T-helper 9 cell (primary cell): ENCODE measurements around the gene CASR.
"Not testable (repeated sequence)": the region's sequence is repeated elsewhere in the genome, so short reads cannot be mapped to it uniquely, and the experiment has no call there.

ENCODE experiments used
- DNase-seq: peaks from one replicate; pipeline ENCODE4 v3.0.0-alpha.2; 2020
- total RNA-seq, 2 donors: gene quantifications; one replicate each; lab custom pipeline; 2026; lab: John Stamatoyannopoulos, UW

CASR gene, protein sequence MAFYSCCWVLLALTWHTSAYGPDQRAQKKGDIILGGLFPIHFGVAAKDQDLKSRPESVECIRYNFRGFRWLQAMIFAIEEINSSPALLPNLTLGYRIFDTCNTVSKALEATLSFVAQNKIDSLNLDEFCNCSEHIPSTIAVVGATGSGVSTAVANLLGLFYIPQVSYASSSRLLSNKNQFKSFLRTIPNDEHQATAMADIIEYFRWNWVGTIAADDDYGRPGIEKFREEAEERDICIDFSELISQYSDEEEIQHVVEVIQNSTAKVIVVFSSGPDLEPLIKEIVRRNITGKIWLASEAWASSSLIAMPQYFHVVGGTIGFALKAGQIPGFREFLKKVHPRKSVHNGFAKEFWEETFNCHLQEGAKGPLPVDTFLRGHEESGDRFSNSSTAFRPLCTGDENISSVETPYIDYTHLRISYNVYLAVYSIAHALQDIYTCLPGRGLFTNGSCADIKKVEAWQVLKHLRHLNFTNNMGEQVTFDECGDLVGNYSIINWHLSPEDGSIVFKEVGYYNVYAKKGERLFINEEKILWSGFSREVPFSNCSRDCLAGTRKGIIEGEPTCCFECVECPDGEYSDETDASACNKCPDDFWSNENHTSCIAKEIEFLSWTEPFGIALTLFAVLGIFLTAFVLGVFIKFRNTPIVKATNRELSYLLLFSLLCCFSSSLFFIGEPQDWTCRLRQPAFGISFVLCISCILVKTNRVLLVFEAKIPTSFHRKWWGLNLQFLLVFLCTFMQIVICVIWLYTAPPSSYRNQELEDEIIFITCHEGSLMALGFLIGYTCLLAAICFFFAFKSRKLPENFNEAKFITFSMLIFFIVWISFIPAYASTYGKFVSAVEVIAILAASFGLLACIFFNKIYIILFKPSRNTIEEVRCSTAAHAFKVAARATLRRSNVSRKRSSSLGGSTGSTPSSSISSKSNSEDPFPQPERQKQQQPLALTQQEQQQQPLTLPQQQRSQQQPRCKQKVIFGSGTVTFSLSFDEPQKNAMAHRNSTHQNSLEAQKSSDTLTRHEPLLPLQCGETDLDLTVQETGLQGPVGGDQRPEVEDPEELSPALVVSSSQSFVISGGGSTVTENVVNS
- total RNA-seq: 0.24 to 0.70 reads per million in 2 donors

DNA sequence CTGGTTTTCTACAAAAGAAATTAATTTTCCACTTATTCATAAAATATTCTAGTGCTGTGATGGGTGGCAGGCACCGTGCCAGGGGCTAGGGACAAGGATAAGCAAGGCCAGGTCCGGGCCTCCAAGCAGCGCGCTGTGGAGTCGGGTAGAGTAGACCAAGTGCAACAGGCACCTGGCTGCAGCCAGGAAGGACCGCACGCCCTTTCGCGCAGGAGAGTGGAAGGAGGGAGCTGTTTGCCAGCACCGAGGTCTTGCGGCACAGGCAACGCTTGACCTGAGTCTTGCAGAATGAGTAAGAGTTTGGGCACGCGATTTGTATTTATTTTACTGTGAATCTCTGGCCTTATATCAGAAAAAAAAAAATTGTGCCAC lies at the start of gene CASR:
Gene CASR (plus strand): TSS at position 148 of the 372 bp plus-strand sequence. CDS start 70,522 bp downstream, outside the sequence.
- no peak for DNase-seq

DNA sequence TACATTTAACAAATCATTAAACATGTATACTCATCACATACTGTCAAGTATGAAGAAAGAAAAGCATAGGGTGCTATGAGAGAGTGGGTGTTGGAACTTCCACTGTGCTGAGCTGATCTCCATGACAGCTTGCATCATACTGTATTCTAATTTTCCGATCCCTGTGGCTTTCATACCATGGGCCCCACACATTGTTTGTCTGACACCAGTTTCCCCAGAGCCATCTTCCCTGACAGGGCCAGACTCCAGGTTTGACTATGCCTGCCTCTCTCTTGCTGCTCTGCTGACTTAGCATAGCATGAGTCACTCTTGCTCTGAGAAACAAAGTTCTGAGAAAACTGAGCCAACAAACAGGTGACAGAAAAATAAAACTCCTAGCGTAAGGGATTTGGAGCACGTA lies 37.0 kb upstream of the CASR start:
- DNase-seq: no peak

DNA sequence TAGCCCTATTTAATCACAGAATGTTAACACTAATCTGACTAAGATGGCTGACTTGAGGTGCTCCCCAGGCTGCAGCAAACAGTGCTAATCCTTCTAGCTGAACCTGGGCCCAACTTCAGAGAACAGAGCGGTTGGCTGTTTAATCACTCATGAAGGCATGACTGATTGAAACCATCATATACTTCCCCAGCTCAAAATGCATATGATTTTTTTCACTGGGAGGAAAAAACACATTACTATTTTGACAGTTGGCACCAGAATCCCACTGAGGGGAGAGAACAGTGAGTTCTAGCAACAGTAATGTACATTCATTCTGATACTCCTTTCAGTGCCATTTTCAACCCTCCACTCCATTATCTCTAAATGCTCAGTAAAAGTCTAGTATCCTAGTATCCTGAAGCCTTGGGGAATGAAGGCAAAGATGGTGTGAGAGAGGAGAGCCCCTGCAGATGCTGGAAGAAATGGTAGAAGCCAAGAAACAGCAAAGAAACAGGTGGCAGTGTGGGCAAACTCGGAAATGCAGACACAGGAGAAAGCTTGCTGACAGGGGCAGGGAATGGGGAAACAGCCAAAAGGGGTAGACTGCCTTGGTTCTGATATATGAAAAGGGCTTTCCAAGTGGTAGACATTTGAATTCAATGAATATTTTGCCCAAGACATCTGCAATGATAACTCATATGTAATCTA lies 34.4 kb upstream of the CASR start:
- no peak for DNase-seq

DNA sequence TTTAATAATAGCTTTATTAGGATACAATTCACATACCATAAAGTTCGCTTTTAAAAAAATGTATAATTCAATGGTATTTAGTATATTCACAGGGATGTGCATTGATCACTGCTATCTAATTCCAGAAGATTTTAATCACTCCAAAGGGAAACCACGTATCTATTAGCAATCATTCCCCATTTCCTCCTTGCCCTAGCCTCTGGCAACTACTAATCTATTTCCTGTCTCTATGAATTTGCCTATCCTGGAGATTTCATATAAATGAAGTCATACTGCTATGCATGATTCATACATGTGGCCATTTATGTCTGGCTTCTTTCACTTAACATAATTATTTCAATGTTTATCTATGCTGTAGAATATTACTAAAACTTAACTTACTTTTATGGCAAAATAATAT lies 32.0 kb upstream of the CASR start:
- no peak for DNase-seq

DNA sequence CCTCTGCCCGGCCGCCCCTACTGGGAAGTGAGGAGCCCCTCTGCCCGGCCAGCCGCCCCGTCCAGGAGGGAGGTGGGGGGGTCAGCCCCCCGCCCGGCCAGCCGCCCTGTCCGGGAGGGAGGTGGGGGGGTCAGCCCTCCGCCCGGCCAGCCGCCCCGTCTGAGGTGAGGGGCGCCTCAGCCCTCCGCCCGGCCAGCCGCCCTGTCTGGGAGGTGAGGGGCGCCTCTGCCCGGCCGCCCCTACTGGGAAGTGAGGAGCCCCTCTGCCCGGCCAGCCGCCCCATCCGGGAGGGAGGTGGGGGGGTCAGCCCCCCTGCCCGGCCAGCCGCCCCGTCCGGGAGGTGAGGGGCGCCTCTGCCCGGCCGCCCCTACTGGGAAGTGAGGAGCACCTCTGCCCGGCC lies 18.5 kb upstream of the CASR start:
- not testable (repeated sequence) for DNase-seq

DNA sequence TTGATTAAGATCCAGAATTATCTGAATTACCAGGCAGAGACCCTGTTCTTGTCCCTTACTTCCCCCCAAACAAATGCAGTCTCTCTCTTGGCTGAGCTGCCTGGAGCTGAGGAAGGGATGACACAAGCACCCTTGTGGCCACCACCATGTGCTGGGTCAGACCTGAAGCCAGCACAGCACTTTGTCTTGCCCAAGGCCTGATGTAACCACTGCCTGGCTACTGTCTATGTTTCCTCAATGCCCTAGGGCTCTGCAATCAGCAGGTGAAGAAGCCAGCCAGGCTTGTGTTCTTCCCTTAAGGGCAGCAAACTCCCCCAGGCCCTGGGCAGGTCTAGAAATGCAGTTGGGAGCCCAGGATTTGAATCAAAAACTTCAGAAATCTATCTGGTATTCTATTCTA lies 15.8 kb upstream of the CASR start:
- no peak for DNase-seq

DNA sequence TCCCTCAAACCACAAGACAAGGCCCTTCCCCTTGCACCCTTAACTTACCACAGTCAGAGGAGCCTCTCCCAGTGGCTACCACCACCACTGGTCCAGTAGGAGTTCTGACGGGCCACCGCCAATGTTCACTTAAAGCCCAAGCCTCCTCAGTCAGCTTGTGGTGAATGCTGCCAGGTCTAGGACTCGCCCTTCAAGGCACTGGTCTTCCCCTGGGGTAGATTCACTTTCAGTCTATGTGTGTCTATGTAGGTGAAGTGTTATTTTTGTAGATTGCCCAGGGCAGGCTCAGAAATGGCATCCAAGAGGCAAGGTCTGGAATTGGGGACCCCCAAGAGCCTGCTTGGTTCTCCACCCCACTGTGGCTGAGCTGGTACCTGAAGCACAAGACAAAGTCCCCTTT lies 15.4 kb upstream of the CASR start:
- no peak for DNase-seq

DNA sequence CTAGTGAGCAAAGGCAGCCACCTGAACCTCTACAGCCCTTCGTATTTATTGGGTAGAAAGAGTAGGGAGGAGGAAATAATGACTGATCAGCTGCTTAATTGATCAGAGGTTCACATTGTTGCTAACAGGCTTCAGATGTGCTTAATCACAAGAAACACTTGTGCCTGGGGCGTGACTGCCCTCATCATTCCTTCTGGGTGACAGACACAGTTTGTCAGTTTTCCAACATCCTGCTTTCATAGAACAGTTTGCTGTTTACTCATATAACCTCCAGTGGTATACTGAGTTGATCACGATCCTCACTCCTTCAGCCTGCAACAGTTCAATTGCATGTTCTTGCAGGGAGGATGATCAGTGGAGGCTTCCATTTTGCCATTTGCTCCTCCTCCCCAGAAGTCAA lies 13.6 kb upstream of the CASR start:
- no peak for DNase-seq

DNA sequence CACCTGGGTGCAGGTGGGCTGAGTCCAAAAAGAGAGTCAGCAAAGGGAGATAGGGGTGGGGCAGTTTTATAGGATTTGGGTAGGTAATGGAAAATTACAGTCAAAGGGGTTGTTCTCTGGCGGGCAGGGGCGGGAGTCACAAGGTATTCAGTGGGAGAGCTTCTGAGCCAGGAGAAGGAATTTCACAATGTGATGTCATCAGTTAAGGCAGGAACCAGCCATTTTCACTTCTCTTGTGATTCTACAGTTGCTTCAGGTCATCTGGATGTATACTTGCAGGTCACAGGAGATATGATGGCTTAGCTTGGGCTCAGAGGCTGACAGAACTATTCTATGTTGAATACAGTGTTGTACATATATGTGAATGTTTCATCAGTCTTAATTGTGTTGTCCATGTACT lies 12.1 kb upstream of the CASR start:
- DNase-seq: not testable (repeated sequence)

DNA sequence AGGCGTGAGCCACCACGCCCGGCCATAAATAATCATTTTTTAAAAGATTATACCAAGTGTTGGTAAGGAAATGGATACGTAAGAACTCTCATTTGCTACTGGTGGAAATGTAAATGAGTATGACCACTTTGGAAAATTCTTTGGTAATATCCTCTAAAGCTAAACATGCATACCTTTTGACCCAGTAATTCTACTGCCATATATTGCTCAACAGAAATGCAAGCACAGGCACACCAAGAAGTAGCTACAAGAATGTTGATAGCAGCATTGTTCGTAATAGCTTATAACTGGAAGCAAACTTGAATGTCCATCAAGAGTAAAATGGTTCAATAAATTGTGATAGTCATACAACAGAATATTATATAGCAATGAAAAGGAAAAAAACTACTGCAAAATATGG lies 4.8 kb upstream of the CASR start:
- no peak for DNase-seq

DNA sequence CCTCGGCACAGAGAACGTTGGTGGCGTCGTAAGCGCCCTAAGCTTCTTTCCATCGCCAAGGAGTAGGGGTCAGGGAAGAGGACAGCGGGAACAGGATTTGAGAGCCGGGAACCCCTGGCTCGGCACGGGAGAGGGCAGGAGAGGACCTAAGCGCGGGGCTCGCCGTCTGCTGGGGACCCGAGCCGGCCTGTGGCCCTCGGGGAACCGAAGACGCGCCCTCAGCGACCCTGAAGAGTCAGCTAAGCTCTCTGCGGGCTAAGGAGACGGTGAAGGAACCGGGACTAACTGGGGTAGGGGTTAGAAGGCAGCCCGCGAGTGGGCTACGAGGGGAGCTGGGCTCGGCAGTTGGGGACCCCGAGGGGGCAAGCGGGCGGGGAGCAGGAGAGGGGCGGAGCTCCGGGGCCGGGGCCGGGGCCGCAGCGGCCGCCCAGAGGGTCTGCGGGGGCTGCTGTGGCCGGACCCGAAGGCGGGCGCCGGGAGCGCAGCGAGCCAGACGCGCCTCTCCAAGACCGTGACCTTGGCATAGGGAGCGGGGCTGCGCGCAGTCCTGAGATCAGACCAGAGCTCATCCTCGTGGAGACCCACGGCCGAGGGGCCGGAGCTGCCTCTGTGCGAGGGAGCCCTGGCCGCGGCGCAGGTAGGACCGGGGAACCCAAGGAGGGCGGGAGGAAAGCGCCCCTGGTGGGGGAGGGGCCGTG lies 574 bp downstream of the CASR start:
- DNase-seq: no peak

DNA sequence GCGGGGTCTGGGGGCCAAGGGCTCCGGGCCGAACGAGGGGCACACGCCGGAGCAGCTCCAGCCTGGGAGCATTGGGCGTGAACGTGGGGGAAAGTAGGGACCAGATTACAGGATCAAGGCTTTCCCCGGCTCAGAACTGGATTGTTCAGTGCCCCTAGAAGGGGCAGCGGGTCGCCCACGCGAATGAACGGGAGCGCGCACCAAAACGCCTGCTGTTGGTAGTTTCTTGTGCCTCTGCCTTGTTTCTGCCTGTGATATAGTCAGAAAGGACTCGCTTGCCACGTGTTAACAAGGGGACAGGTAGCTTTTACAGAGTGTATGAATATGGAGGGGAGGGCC lies 1.1 kb downstream of the CASR start:
- DNase-seq: no peak

DNA sequence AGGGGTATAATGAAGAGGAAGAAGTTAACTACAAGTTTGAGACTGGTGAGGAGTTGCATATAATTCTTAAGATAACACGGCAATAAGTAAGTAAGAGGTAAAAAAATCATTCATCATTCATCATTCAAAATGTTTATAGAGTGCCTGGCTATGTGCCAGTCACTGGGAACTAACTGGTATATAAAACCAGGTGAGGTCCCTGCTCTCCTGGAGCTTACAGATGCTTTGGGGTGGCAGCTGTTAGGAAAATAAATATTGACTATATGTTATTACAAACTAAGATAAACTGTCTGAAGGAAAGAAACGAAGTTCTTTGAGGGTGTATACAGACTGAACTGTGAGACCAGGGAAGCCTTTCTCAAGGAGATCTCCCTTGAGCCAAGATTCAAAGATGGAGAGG lies 2.9 kb downstream of the CASR start:
- DNase-seq: no peak

DNA sequence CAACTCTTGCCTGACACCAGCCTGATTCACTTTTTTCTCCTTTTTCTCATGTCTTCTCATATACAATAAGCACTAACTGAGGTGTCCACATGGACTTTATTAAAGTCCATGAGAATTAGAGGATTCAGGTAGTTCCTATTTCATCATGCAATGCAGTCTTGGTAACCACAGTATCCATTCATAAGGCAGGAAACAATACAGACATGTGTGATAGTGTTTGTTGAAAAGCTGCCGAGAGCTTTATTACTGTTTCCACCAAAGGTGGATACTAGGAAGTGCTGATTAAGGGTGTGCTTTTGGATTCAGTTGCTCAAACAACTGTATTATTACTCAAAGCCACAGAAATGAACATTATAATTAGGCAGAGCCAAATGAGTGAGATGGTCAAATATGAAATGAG lies 5.3 kb downstream of the CASR start:
- DNase-seq: no peak

DNA sequence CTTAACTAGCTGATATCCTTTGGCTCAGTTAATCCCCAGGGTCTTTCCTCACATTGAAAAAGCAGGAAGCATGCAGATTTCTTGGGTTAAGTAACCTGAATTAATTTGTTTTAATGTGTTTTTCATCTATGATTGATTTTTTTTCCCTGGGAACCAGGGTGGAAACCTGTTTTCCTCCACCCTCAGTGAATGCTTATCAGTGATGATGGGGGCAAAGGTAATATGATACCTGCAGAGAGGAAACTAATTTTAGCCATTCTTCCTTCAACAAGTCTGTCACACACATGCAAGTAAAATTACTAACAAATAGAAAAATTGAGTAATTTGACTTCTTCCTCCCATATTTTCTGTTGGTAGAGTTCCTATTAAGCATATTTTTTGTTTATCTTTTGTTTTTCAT lies 5.9 kb downstream of the CASR start:
- no peak for DNase-seq

DNA sequence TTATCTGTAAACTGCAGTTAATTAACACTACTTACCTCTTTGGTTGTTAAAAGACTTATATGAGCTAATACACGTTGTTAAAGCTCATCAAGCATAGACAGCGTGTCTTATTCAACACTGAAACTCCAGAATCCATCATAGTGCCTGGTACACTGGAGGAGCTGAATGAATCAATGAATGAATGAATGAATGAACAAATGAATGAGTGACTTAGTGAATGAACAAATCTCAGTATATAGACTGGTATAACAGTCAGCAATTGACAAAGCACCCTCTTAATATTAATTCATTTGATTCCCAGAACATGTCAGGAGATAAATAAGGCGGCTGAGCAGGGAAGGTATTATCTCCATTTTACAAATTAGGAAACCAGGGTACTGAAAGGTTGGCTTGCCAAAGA lies 7.1 kb downstream of the CASR start:
- no peak for DNase-seq

DNA sequence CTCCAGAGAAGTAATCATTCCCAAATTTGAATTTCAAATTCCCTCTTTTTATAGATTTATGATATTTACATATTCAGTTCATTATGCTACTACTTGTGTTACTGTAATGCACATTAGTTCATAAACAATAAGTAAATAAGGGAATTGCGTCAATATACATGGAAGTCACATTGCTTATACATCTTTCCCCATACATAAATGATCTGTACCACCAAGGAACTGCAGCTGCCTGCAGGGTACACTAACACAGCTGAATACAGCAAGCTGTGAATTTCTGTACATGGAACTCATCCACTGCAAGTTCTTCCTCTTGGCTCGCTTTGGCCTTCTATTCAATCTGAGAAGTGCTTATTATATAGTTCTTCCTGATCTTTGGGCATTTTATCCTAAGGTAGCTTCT lies 15.5 kb downstream of the CASR start:
- DNase-seq: no peak

DNA sequence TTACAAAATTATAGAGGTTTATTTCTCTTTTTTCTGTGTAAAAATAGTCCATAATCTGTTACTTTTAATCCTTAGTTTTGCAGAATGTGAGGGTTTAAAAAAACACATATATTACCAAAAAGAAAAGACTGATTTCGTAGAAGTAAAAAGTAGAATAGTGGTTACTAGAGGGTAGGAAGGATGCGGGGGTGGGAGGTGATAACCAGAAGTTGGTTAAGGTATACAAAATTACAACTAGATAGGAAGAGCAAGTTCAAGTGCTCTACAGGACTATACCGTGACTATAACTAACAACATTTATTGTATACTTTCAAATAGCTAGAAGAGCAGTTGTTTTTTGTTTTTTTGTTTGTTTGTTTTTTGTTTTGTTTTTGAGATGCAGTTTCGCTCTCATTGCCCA lies 16.1 kb downstream of the CASR start:
- DNase-seq: no peak

DNA sequence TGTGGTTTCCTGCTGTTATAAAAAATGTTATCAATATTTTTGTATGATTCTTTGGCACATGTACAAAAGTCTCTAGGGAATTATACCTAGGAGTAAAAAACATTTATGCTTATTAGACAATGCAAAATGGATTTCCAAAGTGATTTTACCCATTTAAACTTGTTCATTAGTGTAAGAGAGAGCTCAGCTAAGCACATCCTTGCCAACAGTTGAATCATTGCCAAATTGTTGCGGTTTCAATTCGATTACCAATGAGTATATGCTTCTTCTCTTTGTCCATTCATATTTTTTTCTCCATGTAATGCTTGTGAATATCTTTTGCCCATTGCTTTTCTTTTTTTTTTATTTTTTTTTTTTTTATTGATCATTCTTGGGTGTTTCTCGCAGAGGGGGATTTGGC lies 17.2 kb downstream of the CASR start:
- DNase-seq: no peak

DNA sequence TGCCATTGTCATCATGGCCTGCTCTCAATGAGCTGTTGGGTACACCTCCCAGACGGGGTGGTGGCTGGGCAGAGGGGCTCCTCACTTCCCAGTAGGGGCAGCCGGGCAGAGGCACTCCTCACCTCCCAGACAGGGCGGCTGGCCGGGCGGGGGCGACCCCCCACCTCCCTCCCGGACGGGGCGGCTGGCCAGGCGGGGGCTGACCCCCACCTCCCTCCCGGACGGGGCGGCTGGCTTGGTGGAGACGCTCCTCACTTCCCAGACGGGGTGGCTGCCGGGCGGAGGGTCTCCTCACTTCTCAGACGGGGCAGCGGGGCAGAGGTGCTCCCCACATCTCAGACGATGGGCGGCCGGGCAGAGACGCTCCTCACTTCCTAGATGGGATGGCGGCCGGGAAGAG lies 18.0 kb downstream of the CASR start:
- not testable (repeated sequence) for DNase-seq

DNA sequence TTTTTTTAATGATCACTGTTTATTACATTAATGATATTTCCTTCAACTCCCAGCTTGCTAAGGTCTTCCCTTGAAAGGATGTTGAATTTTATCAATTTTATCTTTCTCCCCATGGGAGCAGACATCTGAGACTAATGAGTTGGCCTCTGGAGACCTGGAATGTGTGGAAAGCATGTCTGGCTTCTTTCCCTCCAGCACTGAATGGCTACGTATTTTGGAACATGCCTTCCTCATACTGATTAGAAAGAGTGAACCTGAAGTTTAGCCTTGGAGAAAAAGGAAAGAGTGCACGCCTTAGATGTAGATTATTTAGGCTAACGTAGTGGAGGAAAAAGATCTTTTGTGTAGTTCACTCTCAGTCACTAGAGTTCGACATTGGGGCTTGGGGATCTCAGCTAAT lies 25.1 kb downstream of the CASR start:
- no peak for DNase-seq

DNA sequence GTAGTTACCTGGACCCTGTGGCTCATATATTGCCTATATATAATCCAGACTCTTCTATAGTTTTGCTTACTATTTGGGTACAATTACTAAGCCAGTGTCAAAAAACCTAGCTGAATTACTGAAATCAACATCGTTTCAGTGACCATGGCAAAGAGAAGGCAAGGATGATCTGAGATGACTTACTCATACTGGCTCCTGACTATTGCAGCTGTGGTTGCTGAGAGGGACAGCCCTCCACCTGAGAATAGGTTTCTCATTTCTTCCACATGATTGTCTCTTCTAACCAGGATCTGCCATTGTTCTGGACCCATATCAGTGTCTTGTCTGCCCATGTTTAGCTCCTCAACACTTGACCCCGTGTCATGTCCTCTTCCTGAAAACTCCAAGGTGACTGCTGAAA lies 30.2 kb downstream of the CASR start:
- DNase-seq: no peak

DNA sequence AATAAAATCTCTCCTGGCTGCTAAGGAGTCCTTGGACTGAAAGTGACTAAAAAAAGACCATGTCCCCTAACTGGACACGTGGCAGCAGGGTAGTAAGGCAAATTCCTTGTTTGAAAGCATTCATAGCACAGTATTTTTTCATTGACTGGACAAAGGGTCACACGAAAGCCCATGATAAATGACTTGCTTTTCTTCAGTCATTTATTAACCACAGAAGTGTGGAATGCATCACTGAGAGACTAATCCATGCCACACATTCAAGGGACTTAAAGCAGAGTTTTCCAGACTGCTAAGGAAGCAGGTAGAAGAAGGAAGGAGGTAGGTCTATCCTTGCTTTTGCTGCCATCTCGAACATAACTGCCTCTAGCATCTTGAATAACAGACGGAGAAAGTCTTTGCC lies 31.2 kb downstream of the CASR start:
- DNase-seq: no peak
